Activated T-helper 17 cell treated with anti-CD3 and anti-CD28 coated beads, Interleukin-2, amount 50 U/mL, for 72 hours (primary cell): ENCODE data around the gene ZNF710. TPM values are rescaled to one million over a fixed set of nuclear protein-coding genes. Genes with fewer than 3 reads are reported as not detected.
A peak's percentile ranks its signal among the peaks of the same experiment; 100 is the strongest.

Experiments used
- ATAC-seq: fragments of 150-1000 bp; cut with Tn5 transposase; replicated peaks from 2 replicates; pipeline ENCODE4 v1.10.0; 2021; ENCODE audit warnings: mild to moderate bottlenecking, moderate library complexity
- H3K27ac Mint-ChIP-seq: one replicate; pipeline ENCODE4 v1.8.0; 2022; ENCODE audit warnings: mixed read lengths
- H3K27me3 Mint-ChIP-seq: one replicate; pipeline ENCODE4 v1.8.0; 2022; ENCODE audit warnings: mixed read lengths
- H3K36me3 Mint-ChIP-seq: one replicate; pipeline ENCODE4 v1.8.0; 2022; ENCODE audit warnings: low read depth, mild to moderate bottlenecking, mixed read lengths
- H3K4me1 Mint-ChIP-seq: one replicate; pipeline ENCODE4 v1.8.0; 2022; ENCODE audit warnings: mixed read lengths
- H3K4me3 Mint-ChIP-seq: one replicate; pipeline ENCODE4 v1.8.0; 2022; ENCODE audit warnings: mild to moderate bottlenecking, mixed read lengths
- H3K9me3 Mint-ChIP-seq: one replicate; pipeline ENCODE4 v1.8.0; 2022; ENCODE audit warnings: mixed read lengths
- total RNA-seq, 2 donors: library from RNA; stranded (reverse); gene quantifications; one replicate each; pipeline ENCODE4 v1.2.3, GENCODE V29; 2022

The ZNF710 gene
- total RNA-seq, 2 donors from 2014 or later = 12.2 to 15.4 TPM

GRCh38 chr15:90090226-90090848 is 89.2 kb downstream of the ZNF710 start:
- Mint-ChIP-seq H3K4me1 (peaks cover 16% of the 10 kb centered on the region), H3K27me3 (no peaks in the 10 kb centered on the region), H3K9me3 (no peaks in the 10 kb centered on the region), H3K36me3 (peaks cover 45% of the 10 kb centered on the region), H3K27ac (peak overlapping the region; percentile 33), H3K4me3 (no peak overlapping the region)
- no peak for ATAC-seq

- H3K9me3 Mint-ChIP-seq = no peaks in the 10 kb centered on the region
- H3K4me1 Mint-ChIP-seq = peaks cover 23% of the 10 kb centered on the region
- H3K36me3 Mint-ChIP-seq = peaks cover 45% of the 10 kb centered on the region
- H3K27me3 Mint-ChIP-seq = no peaks in the 10 kb centered on the region
- no peak for ATAC-seq
- H3K4me3 Mint-ChIP-seq = no peak overlapping the region
- no peak overlapping the region for H3K27ac Mint-ChIP-seq
Observed at GRCh38 chr15:90091156-90091931, 90.2 kb downstream of the ZNF710 start.

GRCh38 chr15:90095521-90095959 is 94.4 kb downstream of the ZNF710 start:
- peak; percentile 54 for ATAC-seq

GRCh38 chr15:90097475-90097874 is 96.4 kb downstream of the ZNF710 start:
- no peaks in the 10 kb centered on the region for H3K27me3 Mint-ChIP-seq
- ATAC-seq = peak; percentile 76
- H3K36me3 Mint-ChIP-seq = peaks cover 11% of the 10 kb centered on the region
- no peaks in the 10 kb centered on the region for H3K9me3 Mint-ChIP-seq
- H3K4me3 Mint-ChIP-seq = peak overlapping the region; percentile 95
- peak overlapping the region; percentile 45 for H3K27ac Mint-ChIP-seq
- H3K4me1 Mint-ChIP-seq = peaks cover 59% of the 10 kb centered on the region

More at GRCh38 chr15:90095521-90095959, 94.4 kb downstream of the ZNF710 start:
- Mint-ChIP-seq H3K36me3 (peaks cover 16% of the 10 kb centered on the region), H3K27me3 (no peaks in the 10 kb centered on the region), H3K4me1 (peaks cover 52% of the 10 kb centered on the region), H3K4me3 (peak overlapping the region; percentile 95), H3K27ac (peak overlapping the region; percentile 79), H3K9me3 (no peaks in the 10 kb centered on the region)

GRCh38 chr15:90099072-90099867 is 98.1 kb downstream of the ZNF710 start:
- H3K9me3 Mint-ChIP-seq = no peaks in the 10 kb centered on the region
- peaks cover 11% of the 10 kb centered on the region for H3K36me3 Mint-ChIP-seq
- peak overlapping the region; percentile 95 for H3K4me3 Mint-ChIP-seq
- peak overlapping the region; percentile 45 for H3K27ac Mint-ChIP-seq
- H3K4me1 Mint-ChIP-seq = peaks cover 55% of the 10 kb centered on the region
- no peak for ATAC-seq
- no peaks in the 10 kb centered on the region for H3K27me3 Mint-ChIP-seq

- Mint-ChIP-seq H3K4me3 (peak overlapping the region; percentile 95), H3K9me3 (no peaks in the 10 kb centered on the region), H3K4me1 (peaks cover 52% of the 10 kb centered on the region), H3K27me3 (no peaks in the 10 kb centered on the region), H3K27ac (peak overlapping the region; percentile 90), H3K36me3 (peaks cover 11% of the 10 kb centered on the region)
- ATAC-seq = peak; percentile 8
Observed at GRCh38 chr15:90099868-90100831, 99.0 kb downstream of the ZNF710 start.

- no peaks in the 10 kb centered on the region for H3K9me3 Mint-ChIP-seq
- H3K4me3 Mint-ChIP-seq = peak overlapping the region; percentile 95
- no peaks in the 10 kb centered on the region for H3K27me3 Mint-ChIP-seq
- H3K36me3 Mint-ChIP-seq = peaks cover 11% of the 10 kb centered on the region
- H3K4me1 Mint-ChIP-seq = peaks cover 42% of the 10 kb centered on the region
- ATAC-seq = no peak
- peak overlapping the region; percentile 90 for H3K27ac Mint-ChIP-seq
Observed at GRCh38 chr15:90101130-90101968, 100.2 kb downstream of the ZNF710 start.

GRCh38 chr15:90101969-90102890 is 101.1 kb downstream of the ZNF710 start, which contains the start of gene IDH2:
TSS of gene IDH2 (minus strand) at chr15:90102468. CDS start at chr15:90102390, 78 bp downstream.
- peak within 1 kb of the TSS; percentile 95 for H3K4me3 Mint-ChIP-seq
- peaks cover 6% of the 10 kb centered on the region for H3K36me3 Mint-ChIP-seq
- no peaks in the 10 kb centered on the region for H3K27me3 Mint-ChIP-seq
- ATAC-seq = peak; percentile 86
- H3K27ac Mint-ChIP-seq = peak within 1 kb of the TSS; percentile 90
- no peaks in the 10 kb centered on the region for H3K9me3 Mint-ChIP-seq
- peaks cover 34% of the 10 kb centered on the region for H3K4me1 Mint-ChIP-seq

GRCh38 chr15:90103701-90104329 is 102.7 kb downstream of the ZNF710 start:
- H3K27ac Mint-ChIP-seq = no peak overlapping the region
- H3K9me3 Mint-ChIP-seq = no peaks in the 10 kb centered on the region
- no peak for ATAC-seq
- no peaks in the 10 kb centered on the region for H3K27me3 Mint-ChIP-seq
- peaks cover 23% of the 10 kb centered on the region for H3K4me1 Mint-ChIP-seq
- peaks cover 4% of the 10 kb centered on the region for H3K36me3 Mint-ChIP-seq
- peak overlapping the region; percentile 70 for H3K4me3 Mint-ChIP-seq

GRCh38 chr15:90104551-90104950 is 103.4 kb downstream of the ZNF710 start:
- Mint-ChIP-seq H3K27me3 (no peaks in the 10 kb centered on the region), H3K4me1 (peaks cover 16% of the 10 kb centered on the region), H3K4me3 (no peak overlapping the region), H3K9me3 (no peaks in the 10 kb centered on the region), H3K36me3 (no peaks in the 10 kb centered on the region), H3K27ac (no peak overlapping the region)
- no peak for ATAC-seq

GRCh38 chr15:90105521-90105920 is 104.4 kb downstream of the ZNF710 start:
- ATAC-seq = no peak
- Mint-ChIP-seq H3K4me1 (peaks cover 7% of the 10 kb centered on the region), H3K27me3 (no peaks in the 10 kb centered on the region), H3K27ac (no peak overlapping the region), H3K36me3 (no peaks in the 10 kb centered on the region), H3K4me3 (no peak overlapping the region), H3K9me3 (no peaks in the 10 kb centered on the region)
